Lower leg skin (tissue), 3 donors: ENCODE data around the gene FBXL13.

ENCODE experiments used
- CTCF ChIP-seq, 3 donors: fragments of 450-650 bp; IDR thresholded peaks; one replicate each; pipeline ENCODE4 v1.5.1; 2016; ENCODE audit warnings: antibody characterized with exemption in 3 of 3, mild to moderate bottlenecking in 3 of 3, moderate library complexity in 2 of 3
- POLR2A ChIP-seq, 2 donors: fragments of 450-650 bp; IDR thresholded peaks; one replicate each; pipeline ENCODE4 v1.6.1; 2016 to 2017; ENCODE audit warnings: antibody characterized with exemption in 2 of 2, mild to moderate bottlenecking in 1 of 2, moderate library complexity in 1 of 2

GRCh38 chr7:103065667-103066066 lies 8.9 kb downstream of the FBXL13 start:
- no peak for TF ChIP-seq CTCF (IDR thresholded peaks at IDR 0.05)
- TF ChIP-seq POLR2A (IDR thresholded peaks at IDR 0.05): no peak
